GM12872 (cell line): ENCODE results near the gene PTCHD4.

Source experiments
- CTCF ChIP-seq: IDR thresholded peaks from 3 replicates; pipeline ENCODE4 v1.5.1; 2011; ENCODE audit warnings: low read depth, mild to moderate bottlenecking, low read length, moderate library complexity; ENCODE audit not compliant: insufficient read depth

Gene PTCHD4

GRCh38 chr6:48111143-48111506 is at the start of gene PTCHD4:
Gene PTCHD4, minus strand, starts transcription at chr6:48111197. Its CDS starts 42,240 bp downstream, at chr6:48068957.
- no peak for TF ChIP-seq CTCF

- no peak for TF ChIP-seq CTCF
Observed at GRCh38 chr6:48151142-48151541, 40.1 kb upstream of the PTCHD4 start.

- no peak for TF ChIP-seq CTCF
Observed at GRCh38 chr6:48150701-48151100, 39.7 kb upstream of the PTCHD4 start.

GRCh38 chr6:48147051-48147450 is 36.1 kb upstream of the PTCHD4 start:
- no peak for TF ChIP-seq CTCF

GRCh38 chr6:48144021-48144420 is 33.0 kb upstream of the PTCHD4 start:
- TF ChIP-seq CTCF, result no peak

GRCh38 chr6:48141975-48142374 is 31.0 kb upstream of the PTCHD4 start:
- no peak for TF ChIP-seq CTCF

GRCh38 chr6:48139818-48140614 is 29.0 kb upstream of the PTCHD4 start:
- no peak for TF ChIP-seq CTCF
